C4-2B (cell line): Measurements from ENCODE around the gene TPX2.

Experiments used
- CTCF ChIP-seq: fragments of 450-650 bp; conservative IDR thresholded peaks from 2 replicates; pipeline ENCODE4 v1.5.1; 2017; ENCODE audit warnings: mild to moderate bottlenecking
- ZFX ChIP-seq: fragments of 450-650 bp; IDR thresholded peaks from 2 replicates; pipeline ENCODE4 v1.6.1; 2017

- TF ChIP-seq CTCF (no peak), ZFX (no peak)
Observed at GRCh38 chr20:31830406-31830981, 91.4 kb downstream of the TPX2 start.
